Aorta (tissue), 5 donors: ENCODE data around the gene TUT4. TPM values are rescaled to one million over a fixed set of nuclear protein-coding genes. Genes with fewer than 3 reads are reported as not detected.

Experiments used
- ATAC-seq: fragments of 200-7000 bp; cut with Tn5 transposase; one replicate; pipeline ENCODE4 v1.9.1; 2022; ENCODE audit warnings: moderate library complexity; ENCODE audit not compliant: low FRiP score
- DNase-seq, 2 donors: peaks; one replicate each; pipeline ENCODE4 v3.0.0-alpha.2; 2020
- H3K27ac ChIP-seq, 2 donors: one replicate each; pipeline ENCODE4 v1.5.1; 2013; ENCODE audit warnings: low read length in 2 of 2, mild to moderate bottlenecking in 2 of 2, moderate library complexity in 2 of 2, control low read depth in 1 of 2, inconsistent platforms in 1 of 2, low read depth in 1 of 2
- H3K27me3 ChIP-seq, 2 donors: one replicate each; pipeline ENCODE4 v1.6.1; 2013; ENCODE audit warnings: control low read depth in 1 of 2, low read length in 1 of 2, mild to moderate bottlenecking in 1 of 2, moderate library complexity in 1 of 2; ENCODE audit not compliant: insufficient read depth in 2 of 2, control insufficient read depth in 1 of 2
- H3K36me3 ChIP-seq, 2 donors: one replicate each; pipeline ENCODE4 v1.6.1; 2013; ENCODE audit warnings: control low read depth in 1 of 2, low read length in 1 of 2, mild to moderate bottlenecking in 1 of 2; ENCODE audit not compliant: insufficient read depth in 2 of 2, control insufficient read depth in 1 of 2
- H3K4me1 ChIP-seq, 2 donors: one replicate each; pipeline ENCODE4 v1.6.1; 2013; ENCODE audit warnings: low read length in 2 of 2, control low read depth in 1 of 2, mild to moderate bottlenecking in 1 of 2, moderate library complexity in 1 of 2; ENCODE audit not compliant: insufficient read depth in 2 of 2, control insufficient read depth in 1 of 2
- H3K4me3 ChIP-seq, 2 donors: one replicate each; pipeline ENCODE4 v1.5.1; 2013; ENCODE audit warnings: low read length in 2 of 2, control low read depth in 1 of 2, mild to moderate bottlenecking in 1 of 2
- H3K9me3 ChIP-seq: one replicate; pipeline ENCODE4 v1.6.1; 2013; ENCODE audit warnings: mild to moderate bottlenecking, low read length; ENCODE audit not compliant: control insufficient read depth
- WGBS, 2 donors: extraction: QIAGEN DNeasy Blood & Tissue Kit; methylation state at CpG; one replicate each; pipeline ENCODE4 v1.1.7; 2013; 5-methylcytosine and 5-hydroxymethylcytosine counted together
- intact Hi-C, 2 donors: fragments of 100-400 bp; cut with DNase I; formaldehyde crosslinking; loops; one replicate each; pipeline versions ENCODE4 v1.14.2 to v1.15.0; 2022
- polyA plus RNA-seq, 2 donors: library from polyadenylated mRNA; stranded (reverse); fragments of 200-250 nt; gene quantifications; one replicate each; pipeline ENCODE4 v1.2.3, GENCODE V29; 2013
- total RNA-seq, 2 donors: library from RNA; stranded (reverse); fragmentation: NEBNext Ultra II Directional; extraction: Animal tissue kit (Norgen Biotek cat#: 25700); gene quantifications; one replicate each; pipeline ENCODE4 v1.2.1, GENCODE V29; 2021
- donor health status: healthy with polysubstance abuse.
- donor health status: Bipolar disorder and iron deficiency.
- donor health status: DM: no; HTN: no; CAD: no.
- donor health status: DM: no; HTN: no; CAD: no.
- donor health status: DM: yes; HTN: yes; CAD: no.

TUT4 gene
- total and polyA plus RNA-seq, 4 donors, result 6.3 to 71.5 (median 35.3) TPM

DNA sequence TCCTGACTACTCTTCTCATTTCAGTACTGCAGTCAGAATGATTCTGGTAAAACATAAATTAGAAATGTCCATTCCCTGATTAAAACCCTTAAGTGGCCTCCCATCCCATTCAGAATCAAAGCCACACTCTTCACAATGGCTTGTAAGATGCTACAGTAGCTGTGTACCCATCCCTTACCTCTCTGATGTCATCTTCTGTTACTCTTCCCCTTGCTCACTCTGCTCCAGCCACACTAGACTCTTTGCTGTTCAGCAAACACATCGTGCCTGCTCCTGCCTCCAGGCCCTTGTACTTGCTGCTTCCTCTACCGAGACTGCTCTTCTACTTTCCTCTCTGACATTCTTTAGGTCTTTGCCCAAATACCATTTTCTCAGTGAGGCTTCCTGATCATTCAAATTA, 45.0 kb upstream of the TUT4 start:
- no peaks in the 10 kb centered on the region for H3K9me3 ChIP-seq
- peaks cover 0 to 3% of the 10 kb centered on the region in 2 donors for H3K4me1 ChIP-seq
- no peaks in the 10 kb centered on the region for H3K36me3 ChIP-seq
- WGBS, 2 donors, result 66 to 67% methylated on average over 2 of the region's 2 CpGs
- intact Hi-C loops, result no loop called here
- DNase-seq (no peak), ATAC-seq (no peak)
- peaks cover 0 to 2% of the 10 kb centered on the region in 2 donors for H3K27me3 ChIP-seq
- no peak overlapping the region for H3K27ac ChIP-seq
- no peak overlapping the region for H3K4me3 ChIP-seq

- ATAC-seq (no peak), DNase-seq (no peak)
- no peaks in the 10 kb centered on the region for H3K4me1 ChIP-seq
- 79 to 83% methylated on average over 3 of the region's 3 CpGs for WGBS, 2 donors
- peaks cover 0 to 2% of the 10 kb centered on the region in 2 donors for H3K27me3 ChIP-seq
- intact Hi-C loops, result no loop called here
- H3K4me3 ChIP-seq, result no peak overlapping the region
- no peak overlapping the region for H3K27ac ChIP-seq
- no peaks in the 10 kb centered on the region for H3K36me3 ChIP-seq
- no peaks in the 10 kb centered on the region for H3K9me3 ChIP-seq
These were observed 42.2 kb upstream of the TUT4 start for GRCh38 chr1:52595061-52595460.

DNA sequence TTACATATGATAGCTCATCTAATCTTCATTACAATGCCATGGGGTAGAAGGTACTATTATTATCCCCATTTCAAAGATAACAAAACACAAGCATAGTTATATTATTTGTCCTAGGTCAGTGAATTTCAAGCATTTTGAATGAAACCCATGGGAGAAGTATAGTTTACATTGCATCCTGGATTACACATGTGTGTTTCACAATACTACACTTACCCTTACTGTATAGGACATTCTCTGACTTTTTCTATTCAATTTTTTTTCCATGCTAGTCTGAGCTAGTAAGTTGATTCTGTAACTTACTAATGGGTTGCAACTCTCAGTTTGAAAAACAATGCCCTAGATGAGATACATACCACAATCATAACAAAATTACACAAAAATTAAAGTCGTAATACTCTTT, 40.6 kb upstream of the TUT4 start:
- Histone ChIP-seq H3K27me3 (peaks cover 0 to 2% of the 10 kb centered on the region in 2 donors), H3K9me3 (no peaks in the 10 kb centered on the region), H3K4me3 (no peak overlapping the region), H3K36me3 (no peaks in the 10 kb centered on the region), H3K27ac (no peak overlapping the region), H3K4me1 (no peaks in the 10 kb centered on the region)
- no peak for ATAC-seq
- WGBS, 2 donors, result 91 to 100% methylated on average over 1 of the region's 1 CpG
- intact Hi-C loops, result no loop called here
- no peak for DNase-seq

GRCh38 chr1:52592637-52593323, 39.9 kb upstream of the TUT4 start:
- ATAC-seq, result no peak
- intact Hi-C loops, result no loop called here
- no peak for DNase-seq
- WGBS, 2 donors, result 73 to 76% methylated on average over 5 of the region's 5 CpGs
- Histone ChIP-seq H3K4me3 (no peak overlapping the region), H3K27me3 (peaks cover 0 to 2% of the 10 kb centered on the region in 2 donors), H3K9me3 (no peaks in the 10 kb centered on the region), H3K4me1 (no peaks in the 10 kb centered on the region), H3K36me3 (no peaks in the 10 kb centered on the region), H3K27ac (no peak overlapping the region)

- H3K4me3 ChIP-seq, result no peak overlapping the region
- ATAC-seq, result no peak
- DNase-seq, result no peak
- no peaks in the 10 kb centered on the region for H3K4me1 ChIP-seq
- intact Hi-C loops, result no loop called here
- H3K9me3 ChIP-seq, result no peaks in the 10 kb centered on the region
- 55 to 61% methylated on average over 6 of the region's 6 CpGs for WGBS, 2 donors
- peaks cover 0 to 2% of the 10 kb centered on the region in 2 donors for H3K27me3 ChIP-seq
- H3K36me3 ChIP-seq, result no peaks in the 10 kb centered on the region
- no peak overlapping the region for H3K27ac ChIP-seq
These were observed 37.4 kb upstream of the TUT4 start for GRCh38 chr1:52590266-52590665.

GRCh38 chr1:52588535-52588934, 35.6 kb upstream of the TUT4 start:
- intact Hi-C loops, result no loop called here
- H3K4me3 ChIP-seq, result no peak overlapping the region
- no peaks in the 10 kb centered on the region for H3K9me3 ChIP-seq
- no peak overlapping the region for H3K27ac ChIP-seq
- WGBS, 2 donors, result 52 to 85% methylated on average over 1 of the region's 1 CpG
- H3K4me1 ChIP-seq, result no peaks in the 10 kb centered on the region
- ATAC-seq (no peak), DNase-seq (no peak)
- H3K36me3 ChIP-seq, result no peaks in the 10 kb centered on the region
- H3K27me3 ChIP-seq, result no peaks in the 10 kb centered on the region

DNA sequence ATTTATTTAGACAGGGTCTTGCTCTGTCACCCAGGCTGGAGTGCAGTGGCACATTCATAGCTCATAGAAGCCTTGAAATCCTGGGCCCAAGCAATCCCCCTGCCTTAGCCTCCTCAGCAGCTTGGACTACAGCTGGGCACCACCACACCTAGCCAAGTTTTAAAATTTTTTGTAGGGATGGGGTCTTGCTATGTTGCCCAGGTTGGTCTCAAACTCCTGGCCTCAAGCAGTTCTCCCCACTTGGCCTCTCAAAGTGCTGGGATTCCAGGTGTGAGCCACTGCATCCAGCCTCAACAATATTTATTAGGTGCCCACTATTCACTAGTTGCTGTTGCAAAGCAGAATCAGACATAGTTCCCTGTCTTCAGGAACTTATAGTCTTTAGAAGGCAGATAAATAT, 35.1 kb upstream of the TUT4 start:
- Histone ChIP-seq H3K27ac (no peak overlapping the region), H3K4me3 (no peak overlapping the region), H3K4me1 (no peaks in the 10 kb centered on the region), H3K36me3 (no peaks in the 10 kb centered on the region), H3K27me3 (no peaks in the 10 kb centered on the region), H3K9me3 (no peaks in the 10 kb centered on the region)
- ATAC-seq (no peak), DNase-seq (no peak)
- intact Hi-C loops, result no loop called here

- Histone ChIP-seq H3K4me3 (no peak overlapping the region), H3K27ac (no peak overlapping the region), H3K36me3 (no peaks in the 10 kb centered on the region), H3K4me1 (no peaks in the 10 kb centered on the region), H3K9me3 (no peaks in the 10 kb centered on the region), H3K27me3 (peaks cover 0 to 1% of the 10 kb centered on the region in 2 donors)
- intact Hi-C loops, result no loop called here
- WGBS, 2 donors, result 81 to 83% methylated on average over 1 of the region's 1 CpG
- DNase-seq, result no peak
- ATAC-seq, result no peak
These were observed 32.6 kb upstream of the TUT4 start for GRCh38 chr1:52585474-52585873.

- intact Hi-C loops, result no loop called here
- DNase-seq, result no peak
- Histone ChIP-seq H3K4me1 (no peaks in the 10 kb centered on the region), H3K27ac (no peak overlapping the region), H3K36me3 (no peaks in the 10 kb centered on the region), H3K27me3 (peaks cover 0 to 1% of the 10 kb centered on the region in 2 donors), H3K9me3 (no peaks in the 10 kb centered on the region), H3K4me3 (no peak overlapping the region)
- ATAC-seq, result no peak
- WGBS, 2 donors, result 92% methylated on average over 10 of the region's 10 CpGs
These were observed 29.3 kb upstream of the TUT4 start for GRCh38 chr1:52582116-52582696.
